ENCODE data around the gene ECHDC3. TPM values are rescaled to one million over a fixed set of nuclear protein-coding genes. Genes with fewer than 3 reads are reported as not detected.
"Not testable (repeated sequence)": the region's sequence is repeated elsewhere in the genome, so short reads cannot be mapped to it uniquely, and the experiment has no call there.

The ECHDC3 gene
- total RNA-seq, 4 donors from 2014 or later, result 7.9 to 30.6 (median 19.7) TPM

DNA sequence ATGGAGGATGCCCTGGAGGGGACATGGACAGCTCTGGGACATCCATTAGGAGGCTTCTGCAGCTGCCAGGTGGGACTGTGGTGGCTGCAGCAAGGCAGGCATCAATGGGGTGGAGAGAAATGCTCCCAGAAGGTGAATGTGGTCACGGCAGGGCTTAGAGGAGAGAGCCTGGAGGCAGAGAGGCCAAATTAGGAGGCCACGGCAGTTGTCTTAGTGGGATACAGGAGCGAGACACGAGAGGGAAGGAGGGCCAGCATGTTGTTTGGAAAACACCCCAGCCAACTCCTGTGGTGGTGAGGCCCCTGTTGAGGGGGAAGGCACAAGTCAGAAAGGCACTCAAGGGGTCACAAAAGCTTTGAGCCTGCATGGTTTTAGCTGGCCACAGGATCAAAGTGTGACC is 14.6 kb upstream of the ECHDC3 start:
- WGBS, result 92% methylated on average over 4 of the region's 4 CpGs
- TF ChIP-seq, protein P1, sequence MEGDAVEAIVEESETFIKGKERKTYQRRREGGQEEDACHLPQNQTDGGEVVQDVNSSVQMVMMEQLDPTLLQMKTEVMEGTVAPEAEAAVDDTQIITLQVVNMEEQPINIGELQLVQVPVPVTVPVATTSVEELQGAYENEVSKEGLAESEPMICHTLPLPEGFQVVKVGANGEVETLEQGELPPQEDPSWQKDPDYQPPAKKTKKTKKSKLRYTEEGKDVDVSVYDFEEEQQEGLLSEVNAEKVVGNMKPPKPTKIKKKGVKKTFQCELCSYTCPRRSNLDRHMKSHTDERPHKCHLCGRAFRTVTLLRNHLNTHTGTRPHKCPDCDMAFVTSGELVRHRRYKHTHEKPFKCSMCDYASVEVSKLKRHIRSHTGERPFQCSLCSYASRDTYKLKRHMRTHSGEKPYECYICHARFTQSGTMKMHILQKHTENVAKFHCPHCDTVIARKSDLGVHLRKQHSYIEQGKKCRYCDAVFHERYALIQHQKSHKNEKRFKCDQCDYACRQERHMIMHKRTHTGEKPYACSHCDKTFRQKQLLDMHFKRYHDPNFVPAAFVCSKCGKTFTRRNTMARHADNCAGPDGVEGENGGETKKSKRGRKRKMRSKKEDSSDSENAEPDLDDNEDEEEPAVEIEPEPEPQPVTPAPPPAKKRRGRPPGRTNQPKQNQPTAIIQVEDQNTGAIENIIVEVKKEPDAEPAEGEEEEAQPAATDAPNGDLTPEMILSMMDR (IDR thresholded peaks at IDR 0.05), result no peak
- TF ChIP-seq POLR2A (IDR thresholded peaks at IDR 0.05; ENCODE audit: low read depth), result no peak
- TF ChIP-seq POLR2AphosphoS5 (IDR thresholded peaks at IDR 0.05), result no peak
- no peak for TF ChIP-seq EP300 (IDR thresholded peaks at IDR 0.05)
- no peaks in the 10 kb centered on the region for H3K36me3 ChIP-seq
- DNase-seq (ENCODE audit: extremely low spot score), result no peak
- peaks cover 0 to 4% (median 0%) of the 10 kb centered on the region in 4 donors for H3K9me3 ChIP-seq
- no peak overlapping the region for H3K4me3 ChIP-seq
- intact Hi-C loops (cut with DNase I), result loop anchor here (5.0 kb wide), 1 partner anchor 210 kb away; no protein-coding TSS in a partner anchor
- no peaks in the 10 kb centered on the region for H3K4me1 ChIP-seq
- H3K27ac ChIP-seq (replicated peaks in 1 of 4), result no peak overlapping the region
- H3K27me3 ChIP-seq, result no peaks in the 10 kb centered on the region

DNA sequence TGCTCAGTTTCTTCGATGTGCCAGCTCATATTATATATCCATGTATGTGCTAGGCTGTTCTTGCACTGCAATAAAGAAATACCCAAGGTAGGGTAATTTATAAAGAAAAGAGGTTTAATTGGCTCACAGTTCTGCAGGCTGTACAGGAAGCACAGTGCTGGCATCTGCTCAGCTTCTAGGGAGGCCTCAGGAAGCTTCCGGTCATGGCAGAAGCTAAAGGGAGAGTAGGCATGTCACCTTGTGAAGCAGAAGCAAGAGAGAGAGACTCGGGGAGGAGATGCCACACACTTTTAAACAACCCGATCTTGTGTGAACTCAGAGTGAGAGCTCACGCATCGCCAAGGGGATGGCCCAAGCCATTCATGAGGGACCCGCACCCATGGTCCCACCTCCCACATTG is 13.8 kb upstream of the ECHDC3 start:
- Histone ChIP-seq H3K36me3 (no peaks in the 10 kb centered on the region), H3K9me3 (peaks cover 0 to 4% (median 0%) of the 10 kb centered on the region in 4 donors), H3K27me3 (no peaks in the 10 kb centered on the region), H3K27ac (replicated peaks in 1 of 4) (no peak overlapping the region), H3K4me1 (no peaks in the 10 kb centered on the region), H3K4me3 (no peak overlapping the region)
- WGBS, result 92% methylated on average over 7 of the region's 7 CpGs
- intact Hi-C loops (cut with DNase I), result loop anchor here (5.0 kb wide), 1 partner anchor 211 kb away; no protein-coding TSS in a partner anchor
- no peak for DNase-seq (ENCODE audit: extremely low spot score)
- TF ChIP-seq POLR2A (IDR thresholded peaks at IDR 0.05; ENCODE audit: low read depth) (no peak), POLR2AphosphoS5 (IDR thresholded peaks at IDR 0.05) (no peak), EP300 (IDR thresholded peaks at IDR 0.05) (no peak)
- TF ChIP-seq, protein P1 (IDR thresholded peaks at IDR 0.05), result no peak

DNA sequence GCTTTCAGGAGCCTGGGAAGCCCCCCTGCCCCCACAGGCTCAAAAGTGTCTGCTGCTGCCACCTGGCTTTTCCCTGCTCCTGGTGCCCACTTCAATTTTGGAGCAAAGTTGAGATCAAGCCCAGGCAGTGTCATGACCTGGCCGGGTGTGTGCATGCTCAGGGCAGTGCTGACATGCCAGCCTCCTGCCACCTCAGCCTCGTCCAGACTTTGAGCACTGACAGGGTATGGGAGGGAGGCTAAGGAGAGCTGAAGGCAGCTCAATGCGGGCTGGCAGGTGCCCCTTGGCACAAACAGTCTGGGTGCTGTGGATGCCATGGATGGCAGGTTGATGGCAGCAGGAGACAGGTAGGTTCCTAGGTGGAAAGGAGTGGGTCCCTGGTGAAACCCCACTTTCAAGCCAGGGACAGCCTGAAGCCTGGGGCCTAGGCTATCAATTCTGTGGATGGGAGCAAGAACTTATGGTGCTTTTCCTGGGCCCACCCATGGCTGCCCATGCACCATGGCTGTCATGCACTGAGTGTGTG is 12.3 kb upstream of the ECHDC3 start:
- TF ChIP-seq POLR2AphosphoS5 (IDR thresholded peaks at IDR 0.05) (no peak), POLR2A (IDR thresholded peaks at IDR 0.05; ENCODE audit: low read depth) (no peak), EP300 (IDR thresholded peaks at IDR 0.05) (no peak)
- TF ChIP-seq, protein P1 (IDR thresholded peaks at IDR 0.05), result no peak
- no peaks in the 10 kb centered on the region for H3K36me3 ChIP-seq
- no peak overlapping the region for H3K4me3 ChIP-seq
- no peaks in the 10 kb centered on the region for H3K27me3 ChIP-seq
- H3K27ac ChIP-seq (replicated peaks in 1 of 4), result no peak overlapping the region
- no peak for DNase-seq (ENCODE audit: extremely low spot score)
- peaks cover 0 to 4% (median 0%) of the 10 kb centered on the region in 4 donors for H3K9me3 ChIP-seq
- intact Hi-C loops (cut with DNase I), result loop anchor here (5.0 kb wide), 1 partner anchor 213 kb away; no protein-coding TSS in a partner anchor
- WGBS, result 84% methylated on average over 3 of the region's 3 CpGs
- no peaks in the 10 kb centered on the region for H3K4me1 ChIP-seq

DNA sequence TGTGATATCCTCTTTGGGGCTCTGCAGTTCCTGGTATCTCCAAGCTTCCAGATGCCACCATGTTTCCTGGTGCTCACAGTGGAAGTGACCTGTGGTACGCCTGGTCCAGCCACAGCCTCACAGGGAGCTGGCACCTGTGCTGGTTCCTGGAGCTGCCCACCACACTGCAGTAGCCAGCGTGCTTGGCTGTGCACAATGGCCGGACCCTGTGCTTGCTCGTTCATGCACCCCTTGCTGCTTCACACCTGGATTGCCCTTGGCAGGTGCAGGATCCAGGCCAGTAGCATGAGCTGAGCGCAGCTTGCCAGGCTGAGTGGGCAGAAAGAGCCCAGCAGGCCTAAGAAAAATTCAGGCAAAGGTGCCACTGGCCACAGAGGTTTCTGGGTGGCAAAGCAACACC is 11.4 kb upstream of the ECHDC3 start:
- TF ChIP-seq, protein P1 (IDR thresholded peaks at IDR 0.05), result no peak
- TF ChIP-seq EP300 (IDR thresholded peaks at IDR 0.05) (no peak), POLR2A (IDR thresholded peaks at IDR 0.05; ENCODE audit: low read depth) (no peak), POLR2AphosphoS5 (IDR thresholded peaks at IDR 0.05) (no peak)
- peaks cover 0 to 4% (median 0%) of the 10 kb centered on the region in 4 donors for H3K9me3 ChIP-seq
- no peaks in the 10 kb centered on the region for H3K36me3 ChIP-seq
- WGBS, result 100% methylated on average over 1 of the region's 5 CpGs
- intact Hi-C loops (cut with DNase I), result no loop called here
- H3K4me3 ChIP-seq, result no peak overlapping the region
- no peaks in the 10 kb centered on the region for H3K4me1 ChIP-seq
- no peak for DNase-seq (ENCODE audit: extremely low spot score)
- H3K27ac ChIP-seq (replicated peaks in 1 of 4), result no peak overlapping the region
- H3K27me3 ChIP-seq, result no peaks in the 10 kb centered on the region

DNA sequence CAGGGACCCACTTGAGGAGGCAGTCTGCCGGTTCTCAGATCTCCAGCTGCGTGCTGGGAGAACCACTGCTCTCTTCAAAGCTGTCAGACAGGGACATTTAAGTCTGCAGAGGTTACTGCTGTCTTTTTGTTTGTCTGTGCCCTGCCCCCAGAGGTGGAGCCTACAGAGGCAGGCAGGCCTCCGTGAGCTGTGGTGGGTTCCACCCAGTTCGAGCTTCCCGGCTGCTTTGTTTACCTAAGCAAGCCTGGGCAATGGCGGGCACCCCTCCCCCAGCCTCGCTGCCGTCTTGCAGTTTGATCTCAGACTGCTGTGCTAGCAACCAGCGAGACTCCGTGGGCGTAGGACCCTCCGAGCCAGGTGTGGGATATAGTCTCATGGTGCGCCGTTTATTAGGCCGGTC is 5.4 kb upstream of the ECHDC3 start:
- H3K36me3 ChIP-seq; H3K4me1 ChIP-seq; H3K4me3 ChIP-seq; H3K9me3 ChIP-seq; DNase-seq (ENCODE audit: extremely low spot score); intact Hi-C loops (cut with DNase I); H3K27me3 ChIP-seq; H3K27ac ChIP-seq (replicated peaks in 1 of 4): not testable (repeated sequence)
- WGBS, result no CpG with 5 or more reads among the region's 15 CpGs

DNA sequence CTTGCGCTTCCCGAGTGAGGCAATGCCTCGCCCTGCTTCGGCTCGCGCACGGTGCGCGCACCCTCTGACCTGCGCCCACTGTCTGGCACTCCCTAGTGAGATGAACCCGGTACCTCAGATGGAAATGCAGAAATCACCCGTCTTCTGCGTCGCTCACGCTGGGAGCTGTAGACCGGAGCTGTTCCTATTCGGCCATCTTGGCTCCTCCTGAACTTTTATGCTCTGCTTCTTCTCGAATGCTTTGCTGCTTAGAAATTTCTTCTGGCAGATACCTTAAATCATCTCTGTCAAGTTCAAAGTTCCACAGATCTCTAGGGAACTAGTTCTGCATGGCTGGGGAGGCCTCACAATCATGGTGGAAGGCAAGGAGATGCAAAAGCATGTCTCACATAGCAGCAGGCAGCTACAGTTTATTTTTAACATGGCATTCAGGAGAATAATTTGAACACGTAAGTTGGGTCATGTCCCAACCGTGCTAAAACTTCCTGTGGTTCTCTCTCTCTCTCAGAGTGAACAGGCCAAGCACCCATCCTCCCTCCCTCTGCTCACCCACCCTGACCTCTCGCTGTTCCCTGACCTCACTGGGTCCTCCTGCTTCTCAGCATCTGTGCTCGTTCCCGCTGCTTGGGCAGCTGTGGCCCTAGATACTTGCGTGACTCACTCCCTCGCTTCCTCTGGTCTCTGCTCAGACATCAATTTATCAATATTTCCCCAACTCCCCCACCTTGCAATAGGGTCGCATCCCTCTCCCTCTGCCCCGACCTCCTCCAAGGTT is 4.7 kb upstream of the ECHDC3 start:
- Histone ChIP-seq H3K27me3 (peaks cover 0 to 11% (median 2%) of the 10 kb centered on the region in 4 donors), H3K4me3 (peak overlapping the region in 2 of 4 donors; percentile 12 to 28)
- H3K9me3 ChIP-seq; H3K27ac ChIP-seq (replicated peaks in 1 of 4); intact Hi-C loops (cut with DNase I); H3K4me1 ChIP-seq; H3K36me3 ChIP-seq; DNase-seq (ENCODE audit: extremely low spot score): not testable (repeated sequence)
- 71% methylated on average over 18 of the region's 27 CpGs for WGBS

All from esophagus muscularis mucosa (tissue), 4 donors.